SH-SY5Y (cell line): Measurements from ENCODE around the gene ANKS3.

Experiments used
- GATA2 ChIP-seq: IDR thresholded peaks from 2 replicates; pipeline ENCODE4 v1.6.1; 2011; ENCODE audit warnings: mild to moderate bottlenecking, low read depth, low read length
- GATA3 ChIP-seq: IDR thresholded peaks from 2 replicates; pipeline ENCODE4 v1.6.1; 2011; ENCODE audit warnings: low read depth, mild to moderate bottlenecking, low read length, moderate library complexity

The ANKS3 gene

GRCh38 chr16:4746215-4746614 lies 12.1 kb upstream of the ANKS3 start:
- TF ChIP-seq GATA3 (no peak), GATA2 (no peak)

- TF ChIP-seq GATA3 (no peak), GATA2 (no peak)
These were observed 11.2 kb upstream of the ANKS3 start for GRCh38 chr16:4745274-4745569.

- TF ChIP-seq GATA2: no peak
- no peak for TF ChIP-seq GATA3
These were observed 10.6 kb upstream of the ANKS3 start for GRCh38 chr16:4744555-4745273.

GRCh38 chr16:4743226-4743878 lies 9.3 kb upstream of the ANKS3 start:
- TF ChIP-seq GATA3: no peak
- no peak for TF ChIP-seq GATA2

- TF ChIP-seq GATA2 (no peak), GATA3 (no peak)
These were observed 3.5 kb upstream of the ANKS3 start for GRCh38 chr16:4737545-4737944.

GRCh38 chr16:4736546-4736945 lies 2.5 kb upstream of the ANKS3 start:
- TF ChIP-seq GATA3 (no peak), GATA2 (no peak)

GRCh38 chr16:4734730-4735535 lies 862 bp upstream of the ANKS3 start:
- TF ChIP-seq GATA3 (no peak), GATA2 (no peak)

- no peak for TF ChIP-seq GATA2
- no peak for TF ChIP-seq GATA3
These were observed 366 bp downstream of the ANKS3 start for GRCh38 chr16:4733747-4734062.

GRCh38 chr16:4733211-4733742 lies 794 bp downstream of the ANKS3 start:
- TF ChIP-seq GATA2: no peak
- no peak for TF ChIP-seq GATA3

- TF ChIP-seq GATA2: no peak
- no peak for TF ChIP-seq GATA3
These were observed 4.2 kb downstream of the ANKS3 start for GRCh38 chr16:4729876-4730275.

- TF ChIP-seq GATA3: no peak
- TF ChIP-seq GATA2: no peak
These were observed 5.4 kb downstream of the ANKS3 start for GRCh38 chr16:4728676-4729075.

- TF ChIP-seq GATA3 (no peak), GATA2 (no peak)
These were observed 7.5 kb downstream of the ANKS3 start for GRCh38 chr16:4726616-4727015.

- no peak for TF ChIP-seq GATA3
- no peak for TF ChIP-seq GATA2
These were observed 9.3 kb downstream of the ANKS3 start for GRCh38 chr16:4724661-4725270.

- TF ChIP-seq GATA3 (no peak), GATA2 (no peak)
These were observed 10.9 kb downstream of the ANKS3 start for GRCh38 chr16:4723071-4723767.

- TF ChIP-seq GATA3 (no peak), GATA2 (no peak)
These were observed 15.6 kb downstream of the ANKS3 start for GRCh38 chr16:4718466-4718865.
